Endothelial cell of umbilical vein (primary cell): ENCODE results near the gene CNKSR3. TPM values are rescaled to one million over a fixed set of nuclear protein-coding genes. Genes with fewer than 3 reads are reported as not detected.

ENCODE experiments used
- BruUV-seq: library from RNA; stranded (reverse); fragments of 400-500 nt; replicated peaks from 2 replicates; lab custom pipeline; 2021; lab: Mats Ljungman, UMichigan
- CTCF ChIA-PET: fragments of 300-600, 350-600 bp; sonication (Branson Sonifier 250); formaldehyde crosslinking; loops from one replicate; lab custom pipeline; 2021; ENCODE audit warnings: antibody characterized with exemption, inconsistent platforms; lab: Charles Lee
- POLR2A ChIA-PET: fragments of 300-600, 350-600 bp; sonication (Branson Sonifier 250); formaldehyde crosslinking; loops from one replicate; lab custom pipeline; 2021; ENCODE audit warnings: antibody characterized with exemption, inconsistent platforms; lab: Charles Lee
- DNase-seq: peaks from one replicate; pipeline ENCODE4 v3.0.0-alpha.2; 2011; ENCODE audit warnings: low read depth, low spot score
- FAIRE-seq: peaks from 2 replicates; lab custom pipeline; 2011; peaks lifted over from hg19 to GRCh38; lab: Jason Lieb, UNC
- H2AFZ ChIP-seq: 2 replicates; pipeline ENCODE4 v1.6.0; 2012; ENCODE audit warnings: low read depth, low read length, control low read depth, inconsistent platforms
- H3K27ac ChIP-seq: 2 replicates; pipeline ENCODE4 v1.5.1; 2011; ENCODE audit warnings: low read depth, mild to moderate bottlenecking, control low read depth, low read length, moderate library complexity; ENCODE audit not compliant: insufficient read depth
- H3K27me3 ChIP-seq, 2 experiments: 2 replicates each; pipeline versions ENCODE4 v1.6.0 to v1.6.1; 2011; ENCODE audit warnings: low read length in 2 of 2, mixed read lengths in 1 of 2; ENCODE audit not compliant: control insufficient read depth in 2 of 2, insufficient read depth in 2 of 2
- H3K36me3 ChIP-seq, 2 experiments: 2 replicates in 1 of 2; 3 replicates in 1 of 2; pipeline ENCODE4 v1.5.1; 2011; ENCODE audit warnings: low read length in 2 of 2, mild to moderate bottlenecking in 1 of 2, moderate library complexity in 1 of 2; ENCODE audit not compliant: control insufficient read depth in 2 of 2, insufficient read depth in 2 of 2; ENCODE audit errors: extremely low read depth in 1 of 2
- H3K4me1 ChIP-seq: 3 replicates; pipeline ENCODE4 v1.5.1; 2011; ENCODE audit warnings: mild to moderate bottlenecking, low read length; ENCODE audit not compliant: control insufficient read depth, insufficient read depth; ENCODE audit errors: extremely low read depth
- H3K4me2 ChIP-seq: 2 replicates; pipeline ENCODE4 v1.6.1; 2011; ENCODE audit warnings: low read length, control low read depth, mixed read lengths; ENCODE audit not compliant: insufficient read depth
- H3K4me3 ChIP-seq, 3 experiments: fragments of 200-600 bp in 1 of 3; sonication (generic), shearing (Covaris generic) in 1 of 3; replicated peaks in 1 of 3; 2 replicates each; pipeline ENCODE4 v1.5.1; 2011 to 2016; ENCODE audit warnings: control low read depth in 3 of 3, low read length in 3 of 3, mild to moderate bottlenecking in 2 of 3, inconsistent platforms in 1 of 3, low read depth in 1 of 3, moderate library complexity in 1 of 3; ENCODE audit not compliant: insufficient read depth in 1 of 3
- H3K79me2 ChIP-seq: 2 replicates; pipeline ENCODE4 v1.6.0; 2012; ENCODE audit warnings: low read length, inconsistent platforms; ENCODE audit not compliant: control insufficient read depth, insufficient read depth
- H3K9ac ChIP-seq: replicated peaks from 2 replicates; pipeline ENCODE3; 2011; ENCODE audit warnings: low read length, control low read depth; ENCODE audit not compliant: insufficient read depth; ENCODE audit errors: extremely low read depth
- H3K9me1 ChIP-seq: replicated peaks from 3 replicates; pipeline ENCODE4 v1.6.0; 2011; ENCODE audit warnings: mild to moderate bottlenecking, low read length; ENCODE audit not compliant: control insufficient read depth, insufficient read depth; ENCODE audit errors: extremely low read depth
- H3K9me3 ChIP-seq: replicated peaks from 2 replicates; pipeline ENCODE4 v1.5.1; 2012; ENCODE audit warnings: low read length, inconsistent platforms; ENCODE audit not compliant: control insufficient read depth, insufficient read depth
- H4K20me1 ChIP-seq: replicated peaks from 2 replicates; pipeline ENCODE3; 2011; ENCODE audit warnings: mild to moderate bottlenecking, low read length; ENCODE audit not compliant: control insufficient read depth, insufficient read depth; ENCODE audit errors: extremely low read depth
- EZH2 ChIP-seq: IDR thresholded peaks from 2 replicates; pipeline ENCODE4 v1.6.1; 2012; ENCODE audit warnings: borderline replicate concordance, low read depth, mild to moderate bottlenecking, moderate library complexity, low read length, inconsistent platforms; ENCODE audit not compliant: severe bottlenecking
- FOS ChIP-seq: IDR thresholded peaks from 2 replicates; pipeline ENCODE4 v1.6.1; 2011; ENCODE audit warnings: mild to moderate bottlenecking, low read length, moderate library complexity, borderline replicate concordance; ENCODE audit not compliant: insufficient read depth
- GATA2 ChIP-seq: IDR thresholded peaks from 2 replicates; pipeline ENCODE4 v1.7.0; 2011; ENCODE audit warnings: low read depth, mild to moderate bottlenecking, moderate library complexity, mixed read lengths, low read length; ENCODE audit not compliant: insufficient read length, insufficient read depth
- JUN ChIP-seq: IDR thresholded peaks from 2 replicates; pipeline ENCODE4 v1.6.1; 2011; ENCODE audit warnings: borderline replicate concordance, low read depth; ENCODE audit not compliant: insufficient read length, insufficient read depth
- MAX ChIP-seq: IDR thresholded peaks from 2 replicates; pipeline ENCODE4 v1.6.1; 2011; ENCODE audit not compliant: insufficient read depth, insufficient read length
- MYC ChIP-seq: IDR thresholded peaks from one replicate; pipeline ENCODE4 v1.6.1; 2011; ENCODE audit warnings: mild to moderate bottlenecking, low read depth, low read length
- POLR2A ChIP-seq: IDR thresholded peaks from 2 replicates; pipeline ENCODE4 v1.6.1; 2012; ENCODE audit warnings: low read depth, mild to moderate bottlenecking, control low read depth, low read length
- POLR2AphosphoS5 ChIP-seq: IDR thresholded peaks from 2 replicates; pipeline ENCODE4 v1.6.1; 2012; ENCODE audit warnings: low read depth, mild to moderate bottlenecking, control low read depth, low read length, moderate library complexity; ENCODE audit not compliant: insufficient read depth
- dilution Hi-C: fragments of 300-500 bp; cut with MboI; formaldehyde crosslinking; loops from one replicate; pipeline ENCODE4 v1.15.0; 2019; ENCODE audit warnings: low sequenced_read_pairs; ENCODE audit not compliant: extremely low pct_ligation_motif_present
- intact Hi-C: fragments of 100-400 bp; cut with micrococcal nuclease; formaldehyde crosslinking; loops from one replicate; pipeline ENCODE4 v1.10.0; 2022
- polyA plus RNA-seq, 4 experiments: library from polyadenylated mRNA; depleted of rRNA in 3 of 4; stranded (reverse) in 3 of 4; unstranded in 1 of 4; fragments of >200 nt; gene quantifications; 2 replicates each; pipeline versions ENCODE4 v1.2.1 to v1.2.3, GENCODE V29; 2011 to 2012; ENCODE audit warnings: missing spikeins in 1 of 4
- total RNA-seq: library from RNA; stranded (reverse); gene quantifications from 2 replicates; pipeline ENCODE4 v1.2.3, GENCODE V29; 2021
- TF ChIP-seq, protein P1 (sequence below), 2 donors: IDR thresholded peaks; 1 replicate in 1 of 2; 2 replicates in 1 of 2; pipeline ENCODE4 v1.5.1; 2011; ENCODE audit warnings: low read length in 2 of 2, mild to moderate bottlenecking in 2 of 2, moderate library complexity in 2 of 2, control low read depth in 1 of 2, inconsistent platforms in 1 of 2, low read depth in 1 of 2; ENCODE audit not compliant: insufficient read depth in 1 of 2; ENCODE audit errors: extremely low read depth in 1 of 2

The CNKSR3 gene
- total and polyA plus RNA-seq, 2 donors (not counting 3 experiments of a cell fraction or from before 2014, with no cell fraction given): 2.3 to 15.6 TPM

DNA sequence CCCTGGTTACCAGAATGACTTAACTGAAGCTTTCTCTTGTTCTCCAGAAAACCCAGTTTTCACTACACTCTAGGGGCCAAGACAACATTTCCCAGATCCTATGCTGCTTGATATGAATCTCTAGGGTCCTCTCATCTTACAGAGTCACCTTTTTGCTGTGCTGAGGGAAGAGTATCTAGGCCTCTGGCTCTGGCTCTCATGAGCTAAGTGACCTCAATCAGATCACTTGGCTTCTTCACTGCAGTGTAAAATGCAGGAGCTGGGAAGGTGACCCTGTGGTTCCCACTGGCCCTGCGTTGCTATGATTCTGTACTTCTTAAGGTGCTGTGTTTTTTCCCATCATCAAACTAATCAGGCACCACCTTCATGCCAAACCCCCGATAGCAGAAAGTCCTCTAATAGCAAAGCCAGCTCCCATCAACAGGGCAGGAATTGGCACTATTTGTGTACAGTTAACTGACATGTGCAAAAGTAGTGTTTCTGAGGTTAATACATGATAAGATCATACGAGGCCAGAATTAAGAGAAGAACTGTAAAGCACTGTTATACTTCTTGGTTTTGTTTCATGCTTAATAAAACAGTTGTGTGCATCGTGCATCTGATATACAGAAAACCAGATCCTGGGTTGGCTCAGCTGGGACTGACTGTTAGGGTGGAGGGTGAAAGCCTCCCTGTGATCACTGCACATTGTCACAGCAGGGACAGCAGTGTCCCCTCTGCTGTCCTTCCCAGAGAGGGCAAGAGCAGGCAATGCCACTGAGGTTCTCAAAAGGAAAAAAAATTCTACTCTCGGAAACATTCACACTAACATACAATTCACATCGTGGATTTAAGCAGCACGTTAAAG lies 46.7 kb downstream of the CNKSR3 start:
- ChIA-PET POLR2A (interaction anchor here (0.6 kb wide), 1 partner anchor 16 kb away, joined by 6 read pairs; no protein-coding TSS in a partner anchor), CTCF (no interaction called here)
- BruUV-seq: no TSS peak
- Histone ChIP-seq H3K9ac (no peak overlapping the region), H3K9me3 (no peaks in the 10 kb centered on the region), H3K36me3 (no peaks in the 10 kb centered on the region), H3K4me2 (no peak overlapping the region), H4K20me1 (no peaks in the 10 kb centered on the region), H3K4me1 (no peaks in the 10 kb centered on the region), H3K79me2 (no peaks in the 10 kb centered on the region), H3K4me3 (no peak overlapping the region), H3K9me1 (no peaks in the 10 kb centered on the region), H2AFZ (no peak overlapping the region), H3K27ac (no peak overlapping the region), H3K27me3 (no peaks in the 10 kb centered on the region)
- DNase-seq (no peak), FAIRE-seq (no peak)
- dilution Hi-C loops: no loop called here
- TF ChIP-seq EZH2: no peak
- TF ChIP-seq POLR2A: no peak
- TF ChIP-seq FOS: no peak
- TF ChIP-seq, protein P1, sequence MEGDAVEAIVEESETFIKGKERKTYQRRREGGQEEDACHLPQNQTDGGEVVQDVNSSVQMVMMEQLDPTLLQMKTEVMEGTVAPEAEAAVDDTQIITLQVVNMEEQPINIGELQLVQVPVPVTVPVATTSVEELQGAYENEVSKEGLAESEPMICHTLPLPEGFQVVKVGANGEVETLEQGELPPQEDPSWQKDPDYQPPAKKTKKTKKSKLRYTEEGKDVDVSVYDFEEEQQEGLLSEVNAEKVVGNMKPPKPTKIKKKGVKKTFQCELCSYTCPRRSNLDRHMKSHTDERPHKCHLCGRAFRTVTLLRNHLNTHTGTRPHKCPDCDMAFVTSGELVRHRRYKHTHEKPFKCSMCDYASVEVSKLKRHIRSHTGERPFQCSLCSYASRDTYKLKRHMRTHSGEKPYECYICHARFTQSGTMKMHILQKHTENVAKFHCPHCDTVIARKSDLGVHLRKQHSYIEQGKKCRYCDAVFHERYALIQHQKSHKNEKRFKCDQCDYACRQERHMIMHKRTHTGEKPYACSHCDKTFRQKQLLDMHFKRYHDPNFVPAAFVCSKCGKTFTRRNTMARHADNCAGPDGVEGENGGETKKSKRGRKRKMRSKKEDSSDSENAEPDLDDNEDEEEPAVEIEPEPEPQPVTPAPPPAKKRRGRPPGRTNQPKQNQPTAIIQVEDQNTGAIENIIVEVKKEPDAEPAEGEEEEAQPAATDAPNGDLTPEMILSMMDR (IDR thresholded peaks at IDR 0.05; ENCODE audit: extremely low read depth in 1 of 2, insufficient read depth in 1 of 2, low read depth in 1 of 2, low read length in 2 of 2): no peak
- intact Hi-C loops: no loop called here

DNA sequence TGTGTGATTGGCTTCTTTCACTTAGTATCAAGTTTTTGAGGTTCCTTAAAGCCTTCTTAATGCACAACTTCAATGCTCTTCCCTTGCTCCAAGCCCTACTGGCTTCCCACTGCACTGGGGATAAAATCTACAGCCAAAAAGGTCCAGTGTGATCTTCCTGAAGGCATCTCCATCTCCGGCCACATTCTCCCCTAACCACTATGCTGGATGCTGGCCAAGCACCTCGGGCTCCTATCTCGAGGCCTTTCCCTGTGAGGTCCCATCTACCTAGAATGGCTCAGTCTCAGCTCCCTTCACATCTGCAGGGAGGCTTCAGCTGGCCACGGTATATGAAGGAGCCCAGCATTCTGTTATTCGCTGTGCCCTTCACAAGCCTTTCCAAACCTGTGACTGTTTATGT lies 48.1 kb downstream of the CNKSR3 start:
- Histone ChIP-seq H3K27me3 (no peaks in the 10 kb centered on the region), H3K9me1 (no peaks in the 10 kb centered on the region), H3K4me3 (no peak overlapping the region), H2AFZ (no peak overlapping the region), H4K20me1 (peaks cover 2% of the 10 kb centered on the region), H3K36me3 (no peaks in the 10 kb centered on the region), H3K4me2 (no peak overlapping the region), H3K27ac (no peak overlapping the region), H3K4me1 (no peaks in the 10 kb centered on the region), H3K79me2 (no peaks in the 10 kb centered on the region), H3K9ac (no peak overlapping the region), H3K9me3 (no peaks in the 10 kb centered on the region)
- dilution Hi-C loops: no loop called here
- TF ChIP-seq JUN: no peak
- TF ChIP-seq, protein P1 (IDR thresholded peaks at IDR 0.05; ENCODE audit: extremely low read depth in 1 of 2, insufficient read depth in 1 of 2, low read depth in 1 of 2, low read length in 2 of 2): no peak
- TF ChIP-seq POLR2A: no peak
- TF ChIP-seq MYC: no peak
- no peak for TF ChIP-seq GATA2
- no peak for TF ChIP-seq MAX
- no peak for TF ChIP-seq FOS
- no peak for TF ChIP-seq POLR2AphosphoS5
- no peak for TF ChIP-seq EZH2
- no peak for DNase-seq
- no peak for FAIRE-seq
- BruUV-seq: no TSS peak
- POLR2A ChIA-PET: no interaction called here
- CTCF ChIA-PET: no interaction called here
- intact Hi-C loops: no loop called here
